ENCODE measurements around the gene FAR1.

FAR1 gene

GRCh38 chr11:13720940-13721339 lies 52.5 kb downstream of the FAR1 start:
- no peaks in the 10 kb centered on the region for H3K79me2 ChIP-seq (ENCODE audit: insufficient read depth, low read length)
- no peak for TF ChIP-seq CTCF (IDR thresholded peaks at IDR 0.05; ENCODE audit: borderline replicate concordance, extremely low read depth, low read length, poor library complexity, severe bottlenecking)
- no peak for TF ChIP-seq EZH2 (IDR thresholded peaks at IDR 0.05; ENCODE audit: borderline replicate concordance, low read depth, low read length, severe bottlenecking)
- H3K27me3 ChIP-seq (ENCODE audit: insufficient read depth, low read length, poor library complexity): peaks cover 7% of the 10 kb centered on the region
- H3K4me1 ChIP-seq (ENCODE audit: insufficient read depth, low read length): no peaks in the 10 kb centered on the region
- DNase-seq (no peak), ATAC-seq (ENCODE audit: insufficient read depth, low read depth) (no peak)
- H3K9me3 ChIP-seq (ENCODE audit: insufficient read depth, low read length, severe bottlenecking): no peaks in the 10 kb centered on the region
- no peak overlapping the region for H3K27ac ChIP-seq (ENCODE audit: low read length)
- H3K4me3 ChIP-seq (ENCODE audit: low read depth in 1 of 2, low read length in 2 of 2): no peak overlapping the region
- H3K36me3 ChIP-seq (ENCODE audit: insufficient read depth, low read length): no peaks in the 10 kb centered on the region
- H4K20me1 ChIP-seq (ENCODE audit: insufficient read depth, low read length): no peaks in the 10 kb centered on the region
- no peak overlapping the region for H2AFZ ChIP-seq (ENCODE audit: low read depth, low read length)
- H3K4me2 ChIP-seq (ENCODE audit: insufficient read depth, low read length): no peak overlapping the region
- no peak overlapping the region for H3K9ac ChIP-seq (ENCODE audit: low read depth, low read length)

- DNase-seq (no peak), ATAC-seq (ENCODE audit: insufficient read depth, low read depth) (no peak)
- no peak overlapping the region for H3K9ac ChIP-seq (ENCODE audit: low read depth, low read length)
- H3K4me3 ChIP-seq (ENCODE audit: low read depth in 1 of 2, low read length in 2 of 2): no peak overlapping the region
- no peak overlapping the region for H2AFZ ChIP-seq (ENCODE audit: low read depth, low read length)
- no peaks in the 10 kb centered on the region for H4K20me1 ChIP-seq (ENCODE audit: insufficient read depth, low read length)
- no peak overlapping the region for H3K27ac ChIP-seq (ENCODE audit: low read length)
- peaks cover 7% of the 10 kb centered on the region for H3K27me3 ChIP-seq (ENCODE audit: insufficient read depth, low read length, poor library complexity)
- H3K9me3 ChIP-seq (ENCODE audit: insufficient read depth, low read length, severe bottlenecking): no peaks in the 10 kb centered on the region
- no peaks in the 10 kb centered on the region for H3K36me3 ChIP-seq (ENCODE audit: insufficient read depth, low read length)
- H3K4me1 ChIP-seq (ENCODE audit: insufficient read depth, low read length): no peaks in the 10 kb centered on the region
- H3K4me2 ChIP-seq (ENCODE audit: insufficient read depth, low read length): no peak overlapping the region
- TF ChIP-seq CTCF (IDR thresholded peaks at IDR 0.05; ENCODE audit: borderline replicate concordance, extremely low read depth, low read length, poor library complexity, severe bottlenecking): no peak
- no peak for TF ChIP-seq EZH2 (IDR thresholded peaks at IDR 0.05; ENCODE audit: borderline replicate concordance, low read depth, low read length, severe bottlenecking)
- H3K79me2 ChIP-seq (ENCODE audit: insufficient read depth, low read length): no peaks in the 10 kb centered on the region
These were observed 53.3 kb downstream of the FAR1 start for GRCh38 chr11:13721760-13722159.

GRCh38 chr11:13726456-13726855 lies 58.0 kb downstream of the FAR1 start:
- no peak for TF ChIP-seq EZH2 (IDR thresholded peaks at IDR 0.05; ENCODE audit: borderline replicate concordance, low read depth, low read length, severe bottlenecking)
- no peak for TF ChIP-seq CTCF (IDR thresholded peaks at IDR 0.05; ENCODE audit: borderline replicate concordance, extremely low read depth, low read length, poor library complexity, severe bottlenecking)
- H3K36me3 ChIP-seq (ENCODE audit: insufficient read depth, low read length): no peaks in the 10 kb centered on the region
- no peaks in the 10 kb centered on the region for H3K79me2 ChIP-seq (ENCODE audit: insufficient read depth, low read length)
- no peak for ATAC-seq (ENCODE audit: insufficient read depth, low read depth)
- H3K9me3 ChIP-seq (ENCODE audit: insufficient read depth, low read length, severe bottlenecking): no peaks in the 10 kb centered on the region
- H3K4me1 ChIP-seq (ENCODE audit: insufficient read depth, low read length): no peaks in the 10 kb centered on the region
- H3K4me3 ChIP-seq (ENCODE audit: low read depth in 1 of 2, low read length in 2 of 2): no peak overlapping the region
- H3K4me2 ChIP-seq (ENCODE audit: insufficient read depth, low read length): no peak overlapping the region
- DNase-seq: no peak
- H4K20me1 ChIP-seq (ENCODE audit: insufficient read depth, low read length): no peaks in the 10 kb centered on the region
- H3K27me3 ChIP-seq (ENCODE audit: insufficient read depth, low read length, poor library complexity): peaks cover 6% of the 10 kb centered on the region
- no peak overlapping the region for H3K27ac ChIP-seq (ENCODE audit: low read length)
- H3K9ac ChIP-seq (ENCODE audit: low read depth, low read length): no peak overlapping the region
- H2AFZ ChIP-seq (ENCODE audit: low read depth, low read length): no peak overlapping the region

- H3K4me2 ChIP-seq (ENCODE audit: insufficient read depth, low read length): no peak overlapping the region
These were observed 59.6 kb downstream of the FAR1 start for GRCh38 chr11:13728076-13728475.

More at GRCh38 chr11:13728076-13728475, 59.6 kb downstream of the FAR1 start:
- Histone ChIP-seq H3K27me3 (ENCODE audit: insufficient read depth, low read length, poor library complexity) (peaks cover 13% of the 10 kb centered on the region), H3K4me1 (ENCODE audit: insufficient read depth, low read length) (no peaks in the 10 kb centered on the region), H3K9me3 (ENCODE audit: insufficient read depth, low read length, severe bottlenecking) (no peaks in the 10 kb centered on the region), H3K9ac (ENCODE audit: low read depth, low read length) (no peak overlapping the region), H2AFZ (ENCODE audit: low read depth, low read length) (no peak overlapping the region), H3K79me2 (ENCODE audit: insufficient read depth, low read length) (no peaks in the 10 kb centered on the region), H4K20me1 (ENCODE audit: insufficient read depth, low read length) (no peaks in the 10 kb centered on the region), H3K27ac (ENCODE audit: low read length) (no peak overlapping the region), H3K4me3 (ENCODE audit: low read depth in 1 of 2, low read length in 2 of 2) (no peak overlapping the region), H3K36me3 (ENCODE audit: insufficient read depth, low read length) (no peaks in the 10 kb centered on the region)
- ATAC-seq (ENCODE audit: insufficient read depth, low read depth) (no peak), DNase-seq (no peak)
- TF ChIP-seq CTCF (IDR thresholded peaks at IDR 0.05; ENCODE audit: borderline replicate concordance, extremely low read depth, low read length, poor library complexity, severe bottlenecking): no peak
